ENCODE results near the gene MAPK1.

The MAPK1 gene

DNA sequence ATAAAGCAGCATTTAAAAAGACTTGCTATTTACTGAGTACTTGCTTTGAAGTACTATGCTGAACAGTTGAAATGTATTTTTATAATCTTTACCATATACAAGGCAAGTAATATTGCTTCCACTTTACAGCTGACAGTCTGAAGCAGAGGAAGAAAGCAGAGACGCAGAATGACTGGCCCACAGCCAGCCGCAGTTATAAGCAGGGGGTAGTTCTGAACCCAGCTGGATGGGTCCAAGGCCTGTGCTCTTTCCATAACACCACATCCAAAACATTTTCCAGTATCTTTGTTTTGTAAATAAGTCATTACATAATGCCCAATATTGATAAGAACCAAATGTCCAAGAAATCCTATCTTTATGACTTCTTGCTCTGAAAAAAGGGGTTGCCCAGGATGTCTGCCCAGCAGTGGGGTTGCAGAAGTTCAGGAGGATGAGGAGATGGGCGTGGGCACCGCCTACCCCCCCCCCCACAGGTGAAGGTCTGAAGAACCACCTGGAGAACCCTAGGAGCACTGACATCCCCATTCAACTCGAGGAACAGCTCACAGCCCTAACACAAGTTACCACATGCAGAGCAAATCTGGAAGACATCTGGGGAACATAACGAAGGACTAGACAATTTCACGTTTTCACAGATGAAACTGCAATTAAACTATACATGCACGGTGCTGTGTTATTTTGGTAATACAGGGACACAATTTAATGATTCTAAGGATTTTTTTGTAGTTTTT is 107.6 kb downstream of the MAPK1 start:
- Histone ChIP-seq H3K36me3 (peaks cover 44% of the 10 kb centered on the region), H3K27ac (no peak overlapping the region), H3K27me3 (ENCODE audit: insufficient read depth, low read depth, severe bottlenecking) (no peaks in the 10 kb centered on the region), H3K4me3 (ENCODE audit: low read depth, low read length) (no peak overlapping the region), H3K9me3 (ENCODE audit: severe bottlenecking) (no peaks in the 10 kb centered on the region)
- TF ChIP-seq, protein P1, sequence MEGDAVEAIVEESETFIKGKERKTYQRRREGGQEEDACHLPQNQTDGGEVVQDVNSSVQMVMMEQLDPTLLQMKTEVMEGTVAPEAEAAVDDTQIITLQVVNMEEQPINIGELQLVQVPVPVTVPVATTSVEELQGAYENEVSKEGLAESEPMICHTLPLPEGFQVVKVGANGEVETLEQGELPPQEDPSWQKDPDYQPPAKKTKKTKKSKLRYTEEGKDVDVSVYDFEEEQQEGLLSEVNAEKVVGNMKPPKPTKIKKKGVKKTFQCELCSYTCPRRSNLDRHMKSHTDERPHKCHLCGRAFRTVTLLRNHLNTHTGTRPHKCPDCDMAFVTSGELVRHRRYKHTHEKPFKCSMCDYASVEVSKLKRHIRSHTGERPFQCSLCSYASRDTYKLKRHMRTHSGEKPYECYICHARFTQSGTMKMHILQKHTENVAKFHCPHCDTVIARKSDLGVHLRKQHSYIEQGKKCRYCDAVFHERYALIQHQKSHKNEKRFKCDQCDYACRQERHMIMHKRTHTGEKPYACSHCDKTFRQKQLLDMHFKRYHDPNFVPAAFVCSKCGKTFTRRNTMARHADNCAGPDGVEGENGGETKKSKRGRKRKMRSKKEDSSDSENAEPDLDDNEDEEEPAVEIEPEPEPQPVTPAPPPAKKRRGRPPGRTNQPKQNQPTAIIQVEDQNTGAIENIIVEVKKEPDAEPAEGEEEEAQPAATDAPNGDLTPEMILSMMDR (IDR thresholded peaks at IDR 0.05; ENCODE audit: low read depth, low read length) = no peak
- no peak for DNase-seq

DNA sequence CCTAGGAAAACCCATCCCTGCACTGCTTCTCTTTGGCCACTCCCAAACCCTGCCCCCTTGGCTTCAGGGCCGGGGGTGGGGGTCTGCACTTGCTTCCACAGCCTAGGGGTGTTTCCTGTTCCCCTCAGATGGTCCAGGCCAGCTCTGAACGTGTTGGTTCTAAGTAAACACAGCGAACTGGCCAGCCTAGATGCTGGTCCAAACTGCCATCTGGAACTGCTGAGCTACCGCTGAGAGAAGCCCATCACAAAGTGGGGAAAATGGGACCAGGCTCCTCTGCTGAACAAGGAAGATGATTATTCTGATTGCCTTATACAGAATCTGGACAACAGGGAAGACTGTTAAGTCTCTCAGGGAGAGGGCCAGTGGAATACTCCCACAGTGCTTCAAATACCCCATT is 108.4 kb downstream of the MAPK1 start:
- DNase-seq = no peak
- Histone ChIP-seq H3K27ac (no peak overlapping the region), H3K4me3 (ENCODE audit: low read depth, low read length) (no peak overlapping the region), H3K36me3 (peaks cover 37% of the 10 kb centered on the region), H3K27me3 (ENCODE audit: insufficient read depth, low read depth, severe bottlenecking) (no peaks in the 10 kb centered on the region), H3K9me3 (ENCODE audit: severe bottlenecking) (no peaks in the 10 kb centered on the region)
- TF ChIP-seq, protein P1 (IDR thresholded peaks at IDR 0.05; ENCODE audit: low read depth, low read length) = no peak

DNA sequence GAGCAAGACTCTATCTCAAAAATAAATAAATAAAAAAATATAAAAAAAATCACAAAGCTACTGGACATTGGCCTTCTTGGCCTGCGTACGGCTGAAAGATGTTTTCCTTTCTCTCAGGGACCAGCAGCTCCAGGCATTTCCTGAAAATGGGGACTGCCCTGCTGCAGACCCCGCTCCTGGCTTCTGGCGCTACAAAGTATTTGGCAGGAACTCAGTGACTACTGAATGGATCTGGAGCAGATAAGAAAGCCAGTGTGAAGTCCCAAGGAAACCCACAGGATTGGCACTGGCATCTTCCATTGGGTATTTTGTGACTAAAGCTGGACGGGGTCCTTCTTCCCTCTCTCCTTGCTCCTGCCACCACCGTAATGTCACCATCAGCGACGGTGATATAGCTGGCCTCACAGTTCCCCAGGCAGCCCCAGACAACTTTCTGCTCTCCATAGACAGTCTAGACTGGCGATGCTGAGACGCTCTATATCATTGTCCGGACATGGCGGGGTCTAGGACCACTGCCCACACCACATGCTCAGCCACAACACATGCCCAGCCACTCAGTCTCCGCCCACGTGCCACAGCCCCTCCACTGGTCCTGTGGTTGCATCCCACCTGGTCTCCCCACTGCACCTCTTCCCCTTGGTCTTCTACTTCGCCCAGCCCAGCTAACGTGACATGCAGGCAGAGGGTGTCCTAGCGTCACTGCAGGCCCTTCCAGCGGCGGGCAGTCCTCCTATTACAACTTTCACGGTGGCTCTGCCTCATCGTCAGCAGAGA is 109.2 kb downstream of the MAPK1 start:
- Histone ChIP-seq H3K36me3 (peaks cover 29% of the 10 kb centered on the region), H3K27ac (no peak overlapping the region), H3K27me3 (ENCODE audit: insufficient read depth, low read depth, severe bottlenecking) (no peaks in the 10 kb centered on the region), H3K9me3 (ENCODE audit: severe bottlenecking) (no peaks in the 10 kb centered on the region), H3K4me3 (ENCODE audit: low read depth, low read length) (no peak overlapping the region)
- TF ChIP-seq, protein P1 (IDR thresholded peaks at IDR 0.05; ENCODE audit: low read depth, low read length) = no peak
- DNase-seq = no peak

DNA sequence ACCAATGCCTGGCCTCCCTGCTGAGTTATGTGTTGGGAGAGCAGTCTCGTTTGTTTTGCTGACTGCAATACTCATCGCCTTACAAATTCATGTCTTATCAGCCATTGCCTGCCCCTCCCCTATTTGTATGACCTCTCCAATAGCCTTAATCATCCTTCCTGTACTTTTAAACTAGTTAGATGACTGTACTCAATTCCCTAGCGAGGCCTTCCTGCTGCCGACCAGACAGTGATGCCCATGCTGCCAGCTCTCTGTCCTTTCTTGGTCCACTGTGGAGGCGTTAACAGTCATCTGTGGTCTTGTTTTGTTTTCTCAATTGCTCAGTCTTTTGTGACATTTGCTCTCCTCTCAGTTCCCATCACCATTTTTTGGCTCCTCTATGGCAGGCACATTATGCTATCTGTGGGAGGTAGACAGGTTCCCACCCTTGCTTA is 111.6 kb downstream of the MAPK1 start:
- Histone ChIP-seq H3K27ac (peak overlapping the region; percentile 68; the same call in 1 of the 2 replicates), H3K9me3 (ENCODE audit: severe bottlenecking) (no peaks in the 10 kb centered on the region), H3K36me3 (peaks cover 5% of the 10 kb centered on the region), H3K4me3 (ENCODE audit: low read depth, low read length) (no peak overlapping the region), H3K27me3 (ENCODE audit: insufficient read depth, low read depth, severe bottlenecking) (no peaks in the 10 kb centered on the region)
- TF ChIP-seq, protein P1 (IDR thresholded peaks at IDR 0.05; ENCODE audit: low read depth, low read length) = no peak
- DNase-seq = no peak

DNA sequence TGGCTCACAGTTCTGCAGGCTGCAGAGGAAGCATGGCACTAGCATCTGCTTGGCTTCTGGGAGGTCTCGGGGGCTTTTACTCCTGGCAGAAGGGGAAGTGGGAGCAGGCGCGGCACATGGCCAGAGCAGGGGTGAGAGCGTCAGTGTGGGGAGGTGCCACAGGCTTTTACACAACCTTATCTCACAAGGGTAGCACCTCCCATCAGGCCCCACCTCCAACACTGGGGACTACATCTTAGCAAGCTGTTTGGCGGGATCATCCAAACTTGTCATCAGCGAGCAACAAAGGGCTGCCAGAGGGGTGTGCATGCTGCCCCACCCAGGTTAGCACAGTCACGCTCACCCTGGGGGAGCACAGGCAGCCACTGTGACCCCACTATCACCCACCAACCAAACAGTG is 112.9 kb downstream of the MAPK1 start:
- Histone ChIP-seq H3K36me3 (0 out of 2 replicates have a peak, but pooled peaks cover 1% of the 10 kb centered on the region), H3K4me3 (ENCODE audit: low read depth, low read length) (peak overlapping the region; percentile 37), H3K27ac (peak overlapping the region; percentile 68), H3K9me3 (ENCODE audit: severe bottlenecking) (no peaks in the 10 kb centered on the region), H3K27me3 (ENCODE audit: insufficient read depth, low read depth, severe bottlenecking) (no peaks in the 10 kb centered on the region)
- peak; percentile 67 for DNase-seq
- TF ChIP-seq, protein P1 (IDR thresholded peaks at IDR 0.05; ENCODE audit: low read depth, low read length) = no peak
